Fibroblast of pulmonary artery (primary cell): ENCODE data around the gene WIZ.

Experiments used
- DNase-seq: peaks from one replicate; pipeline ENCODE4 v3.0.0-alpha.2; 2010; ENCODE audit warnings: low read depth
- H3K4me3 ChIP-seq: replicated peaks from 2 replicates; pipeline ENCODE4 v1.5.1; 2011; ENCODE audit warnings: low read depth, mild to moderate bottlenecking, control low read depth, low read length, moderate library complexity
- CTCF ChIP-seq: IDR thresholded peaks from 2 replicates; pipeline ENCODE4 v1.5.1; 2011; ENCODE audit warnings: mild to moderate bottlenecking, control low read depth, low read length, inconsistent platforms; ENCODE audit errors: missing control alignments

WIZ gene

GRCh38 chr19:15448044-15448777 lies 1.5 kb downstream of the WIZ start:
- DNase-seq = no peak
- peak overlapping the region; percentile 68 for H3K4me3 ChIP-seq
- no peak for TF ChIP-seq CTCF

GRCh38 chr19:15447057-15447456 lies 2.7 kb downstream of the WIZ start:
- no peak for TF ChIP-seq CTCF
- no peak overlapping the region for H3K4me3 ChIP-seq
- DNase-seq = no peak

GRCh38 chr19:15445807-15446376 lies 3.9 kb downstream of the WIZ start:
- DNase-seq = no peak
- no peak for TF ChIP-seq CTCF

GRCh38 chr19:15445227-15445605 lies 4.5 kb downstream of the WIZ start:
- no peak overlapping the region for H3K4me3 ChIP-seq
- no peak for TF ChIP-seq CTCF
- DNase-seq = no peak

More at GRCh38 chr19:15445807-15446376, 3.9 kb downstream of the WIZ start:
- H3K4me3 ChIP-seq = no peak overlapping the region

GRCh38 chr19:15444505-15445226 lies 5.1 kb downstream of the WIZ start:
- DNase-seq = no peak
- H3K4me3 ChIP-seq = no peak overlapping the region
- no peak for TF ChIP-seq CTCF

- no peak overlapping the region for H3K4me3 ChIP-seq
- TF ChIP-seq CTCF = no peak
- no peak for DNase-seq
Observed at GRCh38 chr19:15443838-15444237, 5.9 kb downstream of the WIZ start.
